M059J (cell line): Measurements from ENCODE around the gene MEIS3. TPM values are rescaled to one million over a fixed set of nuclear protein-coding genes. Genes with fewer than 3 reads are reported as not detected.
"Not testable (repeated sequence)": the region's sequence is repeated elsewhere in the genome, so short reads cannot be mapped to it uniquely, and the experiment has no call there.

Experiments
- DNase-seq: peaks from one replicate; pipeline ENCODE4 v3.0.0-alpha.2; 2012; ENCODE audit warnings: low read depth
- total RNA-seq: library from RNA; depleted of rRNA; stranded (reverse); fragments of >200 nt; shearing (Covaris generic); gene quantifications from 2 replicates; pipeline ENCODE4 v1.2.3, GENCODE V29; 2014

The MEIS3 gene
- total RNA-seq, 1 experiment from 2014 or later: 5.4 TPM

DNA sequence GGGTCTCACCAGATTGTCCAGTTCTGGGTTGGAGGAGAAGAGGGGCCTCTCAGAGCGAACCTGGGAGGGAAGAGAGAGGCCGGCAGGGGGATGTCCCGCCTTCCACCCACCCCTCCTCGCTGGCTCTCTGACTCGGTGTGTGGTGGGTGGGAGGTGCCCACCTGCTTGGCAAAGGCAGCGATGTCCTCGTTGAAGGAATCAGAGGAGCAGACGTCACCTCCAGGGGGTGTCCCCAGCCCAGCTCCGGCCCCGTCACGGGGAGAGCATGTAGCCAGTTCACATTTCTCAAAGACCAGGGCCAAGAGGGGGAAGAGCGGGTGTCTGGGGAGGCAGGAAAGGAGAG, 2.7 kb downstream of the MEIS3 start:
- DNase-seq: no peak

DNA sequence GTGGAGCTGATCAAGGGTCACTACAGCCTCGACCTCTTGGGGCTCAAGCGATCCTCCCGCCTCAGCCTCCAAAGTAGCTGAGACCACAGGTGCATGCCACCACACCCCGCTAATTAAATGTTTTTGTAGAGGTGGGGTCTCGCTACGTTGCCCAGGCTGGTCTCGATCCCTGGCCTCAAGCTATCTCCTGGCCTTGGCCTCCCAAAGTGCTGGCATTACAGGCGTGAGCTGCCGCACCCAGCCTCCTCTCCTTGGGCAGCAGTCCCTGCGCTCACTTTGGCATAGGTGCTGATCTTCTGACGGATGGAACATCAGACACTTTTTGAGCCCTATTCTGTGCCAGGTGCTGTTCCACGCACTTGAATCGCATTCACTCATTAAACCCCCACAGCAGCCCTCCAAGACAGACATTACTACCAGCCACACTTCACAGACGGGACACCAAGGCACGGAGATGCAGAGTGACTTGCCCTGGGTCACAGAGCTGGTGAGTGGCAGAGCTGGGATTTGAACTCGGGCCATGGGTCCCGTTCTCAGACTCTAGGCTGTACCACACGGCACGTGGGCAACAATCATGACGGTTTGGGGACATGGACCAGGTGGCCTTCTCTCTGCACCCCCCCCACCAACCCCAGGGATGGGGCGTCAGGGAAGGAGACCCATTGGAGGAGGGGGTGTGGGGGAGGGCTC, 3.2 kb downstream of the MEIS3 start:
- DNase-seq: no peak

DNA sequence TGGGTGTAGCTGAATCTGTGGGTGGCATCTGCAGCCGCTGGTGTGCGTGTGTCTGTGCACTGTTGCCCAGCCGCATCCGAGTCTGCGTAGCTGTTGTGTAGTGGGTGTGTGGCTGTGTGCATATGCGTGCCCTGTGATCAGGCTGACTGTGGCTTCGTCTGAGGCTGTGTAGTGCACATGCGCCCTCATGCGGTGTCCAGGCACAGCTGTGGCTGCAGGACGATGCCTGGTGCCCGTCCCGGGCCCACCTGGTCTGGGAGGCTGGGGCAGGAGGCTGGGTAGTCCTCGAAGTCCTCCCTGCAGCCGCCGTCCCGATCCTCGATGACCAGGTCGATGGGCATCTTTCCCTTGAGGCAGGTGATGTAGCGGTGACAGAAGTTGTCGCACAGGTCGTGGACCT, 4.9 kb downstream of the MEIS3 start:
- peak; percentile 53 for DNase-seq

DNA sequence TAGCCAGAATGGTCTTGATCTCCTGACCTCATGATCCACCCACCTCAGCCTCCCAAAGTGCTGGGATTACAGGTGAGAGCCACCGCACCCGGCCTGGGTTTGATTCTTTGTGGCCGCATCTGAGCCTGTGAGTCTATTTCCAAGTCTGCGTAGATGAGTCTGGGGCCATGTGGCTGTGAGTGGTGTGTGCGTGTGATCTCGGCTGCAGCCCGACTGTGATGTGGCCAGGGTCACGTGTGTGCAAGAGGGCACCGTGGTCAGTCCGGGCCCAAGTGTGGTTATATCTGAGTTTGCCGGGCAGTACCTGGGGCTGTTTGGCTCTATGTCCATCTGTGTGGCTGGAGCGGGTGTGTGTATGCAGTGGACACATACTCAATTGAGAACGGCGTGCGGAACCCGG, 5.4 kb downstream of the MEIS3 start:
- no peak for DNase-seq

DNA sequence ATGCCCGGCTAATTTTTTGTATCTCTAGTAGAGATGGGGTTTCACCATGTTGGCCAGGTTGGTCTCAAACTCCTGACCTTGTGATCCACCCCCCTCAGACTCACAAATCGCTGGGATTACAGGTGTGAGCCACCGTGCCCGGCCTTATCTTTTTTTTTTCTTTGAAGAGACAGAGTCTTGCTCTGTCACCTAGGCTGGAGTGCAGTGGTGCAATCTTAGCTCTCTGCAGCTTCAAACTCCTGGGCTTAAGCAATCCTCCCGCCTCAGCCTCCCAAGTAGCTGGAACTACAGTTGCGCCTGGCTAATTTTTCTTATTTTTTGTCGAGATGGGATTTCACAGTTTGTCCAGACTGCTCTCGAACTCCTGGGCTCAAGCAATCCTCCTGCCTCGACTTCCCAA, 7.6 kb downstream of the MEIS3 start:
- not testable (repeated sequence) for DNase-seq

DNA sequence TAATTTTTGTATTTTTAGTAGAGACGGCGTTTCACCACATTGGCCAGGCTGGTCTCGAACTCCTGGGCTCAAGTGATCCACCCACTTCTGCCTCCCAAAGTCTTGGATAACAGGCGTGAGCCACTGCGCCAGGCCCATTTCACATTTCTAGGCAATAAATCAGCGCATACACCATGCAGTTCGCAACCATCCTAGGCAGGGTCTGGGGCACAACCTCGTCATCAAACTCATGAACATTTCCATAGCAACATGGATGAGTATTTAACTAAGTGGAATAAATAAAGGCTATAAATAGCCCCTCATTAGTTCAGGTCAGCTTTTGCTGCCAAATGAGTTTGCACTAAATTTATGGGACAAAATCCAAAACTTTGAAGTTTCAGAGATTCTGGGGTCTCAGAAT, 8.2 kb downstream of the MEIS3 start:
- DNase-seq: peak; percentile 70

DNA sequence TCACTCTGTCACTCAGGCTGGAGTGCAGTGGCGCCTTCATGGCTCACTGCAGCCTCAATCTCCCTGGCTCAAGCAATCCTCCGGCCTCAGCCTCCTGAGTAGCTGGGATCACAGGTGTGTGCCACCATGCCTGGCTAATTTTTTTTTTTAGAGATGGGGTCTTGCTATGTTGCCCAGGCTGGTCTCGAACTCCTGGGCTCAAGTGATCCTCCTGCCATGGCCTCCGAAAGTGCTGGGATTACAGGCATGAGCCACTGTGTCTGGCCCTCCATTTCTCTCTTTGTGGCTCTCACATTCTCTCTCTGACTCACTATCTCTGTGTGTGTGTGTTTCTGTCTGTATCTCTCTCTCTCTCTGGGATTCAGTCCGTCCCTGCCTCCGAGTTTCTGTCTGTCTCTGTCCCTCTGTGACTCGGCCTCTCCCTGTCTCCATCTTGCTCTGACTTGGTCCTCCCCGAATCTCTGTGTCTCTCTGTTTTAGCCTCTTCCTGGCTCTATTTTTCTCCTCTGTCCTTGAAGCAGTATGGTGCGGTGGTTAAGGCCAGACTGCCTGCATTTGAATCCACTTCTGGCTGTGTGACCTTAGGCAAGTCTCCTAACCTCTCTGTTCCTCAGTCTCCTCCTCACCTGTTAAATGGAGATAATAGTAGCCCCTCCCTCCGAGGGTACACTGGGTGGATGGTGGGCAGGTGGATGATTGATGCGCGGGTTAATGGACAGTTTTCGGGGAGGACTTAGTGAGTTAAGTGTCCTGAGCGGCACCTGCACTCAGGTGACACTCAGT, 11.0 kb downstream of the MEIS3 start:
- no peak for DNase-seq

DNA sequence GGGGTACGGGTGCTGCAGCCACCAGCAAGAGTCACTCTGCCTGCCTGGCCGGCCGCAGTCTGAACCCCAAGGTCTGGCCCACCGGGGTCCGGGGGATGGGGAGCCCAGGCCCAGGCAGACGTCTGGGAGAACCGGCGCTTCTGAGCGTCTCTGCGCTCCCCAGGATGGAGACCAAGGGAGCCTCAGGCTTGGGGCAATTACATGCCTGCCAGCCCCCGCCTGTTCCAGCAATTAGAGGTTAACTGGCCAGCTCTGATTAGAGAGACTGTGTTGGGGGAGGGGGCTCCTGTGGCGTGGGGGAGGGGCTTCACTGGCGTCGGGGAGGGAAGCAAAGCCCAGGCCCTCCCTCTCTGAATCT, 11.9 kb downstream of the MEIS3 start:
- no peak for DNase-seq

DNA sequence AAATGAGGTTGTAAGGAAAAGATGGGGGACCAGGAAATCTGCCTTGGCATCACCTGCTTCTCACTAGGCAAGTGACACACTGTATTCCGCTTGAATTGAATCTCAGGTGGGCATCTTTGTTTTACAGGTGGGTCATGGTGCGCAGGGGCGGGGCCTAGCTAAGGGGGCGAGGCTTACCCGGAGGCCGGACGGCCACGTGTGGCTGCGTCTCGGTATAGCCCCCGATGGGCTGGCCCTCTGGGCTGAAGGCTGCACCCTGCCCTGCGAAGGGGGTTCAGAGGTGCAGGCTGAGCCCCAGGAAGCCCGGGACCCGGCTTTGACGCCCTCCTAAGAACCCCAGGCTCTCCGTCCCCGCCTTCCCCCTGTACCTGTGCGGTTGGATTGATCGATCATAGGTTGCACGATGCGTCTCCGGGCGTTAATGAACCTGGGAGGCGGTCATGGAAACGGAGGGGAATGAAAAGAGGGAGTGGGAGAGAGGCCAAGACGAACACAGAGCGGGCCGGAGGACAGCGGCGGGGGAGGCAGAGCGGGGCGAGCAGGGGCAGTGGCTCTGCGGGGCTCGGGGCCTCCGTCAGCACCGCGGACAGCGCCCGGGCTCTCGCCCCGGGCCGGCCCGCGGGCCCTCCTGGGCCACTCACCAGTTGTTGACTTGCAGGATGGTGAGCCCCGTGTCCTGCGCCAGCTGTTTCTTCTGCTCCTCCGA, 12.5 kb downstream of the MEIS3 start:
- no peak for DNase-seq

DNA sequence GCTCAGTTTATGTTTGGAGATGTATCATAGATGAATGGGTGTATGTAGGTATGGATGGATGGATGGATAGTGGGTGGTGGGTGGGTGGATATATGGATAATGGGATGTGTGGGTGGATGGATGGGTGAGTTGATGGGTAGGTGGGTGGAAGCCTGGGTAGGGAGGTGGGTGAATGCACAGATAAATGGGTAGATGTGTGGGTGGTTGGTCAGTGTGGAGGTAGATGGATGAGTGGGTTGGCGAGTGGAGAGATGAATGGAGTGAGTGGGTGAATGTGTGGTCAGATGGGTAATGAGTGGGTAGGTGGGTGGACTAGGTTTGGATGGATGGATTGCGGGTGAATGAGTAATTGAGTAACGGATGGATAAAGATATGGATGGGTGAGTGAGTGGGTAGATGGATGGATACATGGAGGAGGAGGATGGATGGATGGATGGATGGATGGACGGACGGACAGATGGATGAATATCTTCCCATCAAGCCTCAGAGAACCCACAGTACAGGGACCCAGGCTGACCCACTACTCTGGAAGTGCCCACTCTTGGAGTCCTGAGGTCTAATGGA, 13.4 kb downstream of the MEIS3 start:
- DNase-seq: no peak

DNA sequence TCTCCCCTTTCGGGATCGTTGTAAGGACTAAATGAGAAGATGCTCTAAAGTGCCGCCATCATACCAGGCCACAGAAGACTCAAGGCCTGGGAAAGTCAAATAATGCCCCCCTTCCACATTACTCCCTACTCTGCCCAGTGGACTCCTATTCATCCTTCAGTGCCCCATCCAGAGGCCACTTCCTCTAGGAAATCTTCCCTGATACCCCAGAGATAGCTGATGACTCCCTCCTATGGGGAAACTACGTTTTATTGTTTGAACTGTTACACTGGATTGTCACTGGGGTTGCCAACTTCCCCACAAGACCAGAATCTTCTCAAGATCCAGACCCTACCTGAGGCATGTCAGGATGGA, 14.2 kb downstream of the MEIS3 start:
- no peak for DNase-seq

DNA sequence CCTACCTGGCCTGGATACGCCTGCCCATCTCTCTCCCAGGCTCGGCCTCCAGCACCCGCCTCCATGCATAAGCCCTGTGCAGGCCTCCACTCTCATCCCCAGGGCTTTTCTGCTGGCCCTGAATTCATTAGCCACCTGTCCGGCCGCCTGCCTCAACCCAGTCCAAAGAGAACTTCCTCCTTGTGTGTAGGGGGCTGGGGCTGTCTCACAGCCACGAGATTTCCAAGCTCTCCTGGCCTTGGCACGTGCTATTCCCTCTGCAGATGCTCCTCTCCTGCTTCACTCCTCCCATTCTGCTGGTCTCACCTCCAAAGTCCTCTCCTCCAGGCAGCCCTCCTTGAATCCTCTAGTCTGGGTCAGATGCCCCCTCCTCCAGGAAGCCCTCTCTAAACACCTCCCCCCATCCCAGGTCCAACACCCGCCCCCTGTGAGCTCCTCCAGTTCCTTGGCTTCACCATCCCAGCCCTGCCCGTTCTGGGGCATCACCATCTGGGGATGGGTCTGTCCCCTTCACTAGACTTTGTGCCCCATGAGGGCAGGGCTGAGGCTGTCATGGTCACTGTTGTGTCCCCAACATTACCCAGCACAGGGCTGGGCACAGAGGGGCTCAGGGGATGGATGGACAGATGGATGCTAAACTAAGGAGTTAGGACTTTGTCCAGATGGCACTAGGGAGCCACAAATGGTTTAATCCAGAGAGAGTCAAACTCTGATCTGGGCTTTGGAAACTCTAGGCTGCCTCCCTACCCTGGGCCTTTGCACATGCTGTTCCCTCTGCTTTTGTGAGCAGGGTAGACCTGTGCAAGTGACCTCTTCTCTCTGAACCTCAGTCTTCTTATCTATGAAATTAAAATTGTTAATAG, 14.8 kb downstream of the MEIS3 start:
- no peak for DNase-seq

DNA sequence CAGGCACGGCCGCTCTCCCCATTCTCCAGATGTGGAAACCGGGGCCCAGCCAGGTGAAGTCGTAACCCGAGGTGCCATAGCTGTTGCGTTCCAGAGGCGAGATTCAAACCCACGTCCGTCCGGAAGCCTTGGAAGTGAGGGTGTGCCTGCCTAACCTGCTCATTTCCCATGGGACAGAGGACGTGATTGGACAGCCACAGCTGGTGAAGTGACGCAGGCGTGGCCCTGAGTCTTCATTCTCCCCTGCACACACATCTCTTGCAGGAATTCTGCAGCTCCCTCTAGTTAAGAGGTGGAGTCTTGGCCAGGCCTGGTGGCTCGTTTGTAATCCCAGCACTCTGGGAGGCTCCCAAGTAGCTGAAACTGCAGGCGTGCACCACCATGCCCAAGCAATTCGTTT, 16.8 kb downstream of the MEIS3 start:
- DNase-seq: no peak

DNA sequence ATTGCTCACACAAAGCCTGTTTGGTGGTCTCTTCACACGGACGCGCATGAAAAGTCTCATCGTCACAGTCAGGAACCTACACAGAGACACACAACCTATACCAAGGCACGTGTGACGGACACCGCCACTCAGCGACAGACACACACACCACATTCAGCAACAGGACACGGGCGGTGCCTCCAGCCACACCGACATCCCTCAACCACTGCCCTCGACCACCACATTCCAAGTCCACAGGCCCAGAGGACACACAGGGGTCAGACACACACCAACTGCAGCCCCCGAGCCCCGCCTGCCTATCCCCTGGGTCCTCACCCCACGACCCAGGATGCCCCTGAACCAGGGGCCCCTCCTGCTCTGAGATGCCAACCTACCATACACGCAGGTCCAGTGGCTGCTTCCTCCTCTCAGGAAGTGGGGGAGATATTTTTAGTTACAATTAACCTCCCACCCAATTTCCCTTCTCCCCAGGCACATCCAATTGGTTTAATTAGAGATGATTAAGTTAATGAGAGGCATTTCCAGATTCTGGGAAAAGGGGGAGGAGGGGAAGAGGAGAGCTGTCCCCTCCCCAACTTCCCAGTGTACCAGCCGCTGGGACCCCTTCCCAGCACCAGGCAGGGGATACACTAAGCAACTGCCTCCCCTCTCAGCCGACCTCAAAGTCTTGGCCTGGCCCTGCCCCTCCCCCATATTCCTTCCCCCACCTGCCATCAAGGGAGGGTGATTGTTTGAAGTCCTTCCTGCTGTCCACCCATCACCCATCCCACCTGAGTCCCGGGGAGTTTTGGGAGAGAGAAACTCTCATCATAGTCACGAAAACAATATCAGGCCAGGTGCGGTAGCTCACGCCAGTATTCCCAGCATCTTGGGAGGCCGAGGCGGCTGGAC, 20.4 kb downstream of the MEIS3 start:
- no peak for DNase-seq

DNA sequence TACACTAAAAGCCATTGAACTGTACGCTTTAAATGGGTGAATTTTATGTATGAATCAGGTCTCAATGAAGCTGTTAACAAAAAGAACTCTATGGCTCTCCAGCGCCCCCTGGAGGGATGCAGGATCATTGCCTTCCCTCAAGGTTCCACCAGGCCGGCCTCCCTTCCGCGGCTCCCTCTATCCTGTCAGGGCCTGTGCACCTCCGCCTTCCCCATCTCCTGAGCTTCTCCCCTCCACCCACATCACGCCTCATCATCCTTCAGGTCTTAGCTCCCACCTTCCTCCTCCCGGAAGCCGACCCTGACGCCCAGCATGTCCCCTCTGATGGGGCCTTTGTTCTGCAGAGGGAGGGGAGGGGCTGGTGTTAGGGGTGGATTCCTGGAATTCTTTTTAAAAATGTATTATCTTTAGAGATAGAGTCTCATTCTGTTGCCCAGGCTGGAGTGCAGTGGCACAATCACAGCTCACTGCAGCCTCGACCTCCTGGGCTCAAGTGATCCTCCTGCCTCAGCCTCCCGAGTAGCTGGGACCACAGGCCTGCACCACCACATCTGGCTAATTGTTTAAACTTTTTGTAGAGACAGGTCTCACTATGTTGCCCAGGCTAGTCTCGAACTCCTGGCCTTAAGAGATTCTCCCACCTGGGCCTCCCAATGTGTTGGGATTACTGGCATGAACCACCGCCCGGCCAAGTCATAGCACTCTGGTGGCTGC, 27.7 kb downstream of the MEIS3 start:
- peak; percentile 63 for DNase-seq

DNA sequence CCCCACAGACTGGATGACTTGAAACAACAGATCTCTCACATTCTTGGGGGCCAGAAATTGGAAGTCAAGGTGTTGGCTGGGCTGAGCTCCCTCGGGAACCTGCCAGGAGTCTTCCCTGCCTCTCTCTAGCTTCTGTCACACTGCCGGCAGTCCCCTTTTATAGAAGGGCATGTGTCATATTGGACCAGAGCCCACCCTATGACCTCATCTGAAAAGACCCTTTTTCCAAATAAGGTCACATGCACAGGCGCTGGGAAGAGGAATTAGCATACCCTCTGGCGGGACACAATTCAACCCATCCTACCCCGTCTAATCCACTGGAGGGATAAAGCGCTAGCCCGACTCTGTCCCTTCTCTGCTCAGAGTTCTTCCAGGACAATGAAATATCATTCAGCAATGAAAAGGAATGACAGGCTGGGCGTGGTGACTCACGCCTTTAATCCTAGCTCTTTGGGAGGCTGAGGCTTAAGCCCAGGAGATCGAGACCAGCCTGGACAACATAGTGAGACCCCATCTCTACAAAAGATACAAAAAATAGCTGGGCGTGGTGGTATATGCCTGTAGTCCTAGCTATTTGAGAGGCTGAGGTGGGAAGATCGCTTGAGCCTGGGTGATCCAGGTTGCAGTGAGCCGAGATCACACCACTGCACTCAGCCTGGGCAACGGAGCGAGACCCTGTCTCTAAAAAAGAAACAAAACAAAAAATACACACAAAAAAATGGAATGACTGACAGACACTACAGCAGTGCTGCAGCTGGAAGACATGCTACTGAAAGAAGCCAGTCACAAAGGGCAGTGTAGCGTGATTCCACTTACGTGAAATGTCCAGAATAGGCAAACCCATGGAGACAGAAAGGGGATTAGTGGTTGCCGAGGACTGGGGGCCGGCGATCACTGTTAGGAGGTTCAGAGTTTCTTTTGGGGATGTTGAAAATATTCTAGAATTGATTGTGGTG, 28.5 kb downstream of the MEIS3 start:
- no peak for DNase-seq

DNA sequence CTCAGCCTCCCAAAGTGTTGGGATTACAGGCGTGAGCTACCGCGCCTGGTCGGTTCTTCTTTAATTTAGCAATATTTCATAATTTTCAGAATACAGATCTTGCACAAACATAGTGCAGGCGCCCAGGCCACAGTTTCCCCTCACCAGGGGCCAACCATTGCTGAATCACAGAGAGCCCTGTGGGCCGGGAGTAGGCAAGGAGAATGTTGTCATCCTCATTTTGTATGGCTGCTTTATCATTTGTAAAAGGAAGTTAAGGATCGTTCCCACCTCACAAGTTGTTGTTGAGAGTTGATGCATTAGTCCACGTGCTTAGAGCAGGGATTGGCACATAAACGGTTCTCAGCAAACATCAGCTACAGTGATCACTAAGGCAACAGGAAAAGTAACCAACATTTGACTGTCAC, 30.2 kb downstream of the MEIS3 start:
- DNase-seq: no peak

DNA sequence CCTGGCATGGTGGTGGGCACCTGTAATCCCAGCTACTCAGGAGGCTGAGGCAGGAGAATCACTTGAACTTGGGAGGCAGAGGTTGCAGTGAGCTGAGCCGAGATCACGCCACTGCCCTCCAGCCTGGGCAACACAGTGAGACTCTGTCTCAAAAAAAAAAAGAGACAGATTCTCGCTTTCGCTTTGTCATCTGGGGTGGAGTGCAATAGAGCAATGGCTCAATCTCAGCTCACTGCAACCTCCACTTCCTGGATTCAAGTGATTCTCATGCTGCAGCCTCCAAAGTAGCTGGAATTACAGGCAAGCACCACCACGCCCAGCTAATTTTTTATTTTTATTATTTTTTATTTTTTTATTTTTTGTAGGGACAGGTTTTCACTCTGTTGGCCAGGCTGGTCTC, 30.6 kb downstream of the MEIS3 start:
- DNase-seq: not testable (repeated sequence)

DNA sequence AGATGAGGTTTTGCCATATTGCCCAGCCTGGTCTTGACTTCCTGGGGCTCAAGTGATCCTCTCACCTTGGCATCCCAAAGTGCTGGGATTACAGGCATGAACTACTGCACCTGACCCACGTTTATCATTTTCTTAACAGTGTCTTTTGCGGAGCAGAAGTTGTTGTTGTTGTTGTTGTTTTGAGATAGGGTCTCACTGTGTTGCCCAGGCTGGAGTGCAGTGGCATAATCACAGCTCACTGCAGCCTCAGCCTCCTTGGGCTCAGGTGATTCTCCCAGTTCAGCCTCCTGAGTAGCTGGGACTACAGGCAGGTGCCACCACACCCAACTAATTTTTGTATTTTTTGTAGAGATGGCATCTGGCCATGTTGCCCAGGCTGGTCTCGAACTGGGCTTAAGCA, 31.7 kb downstream of the MEIS3 start:
- DNase-seq: not testable (repeated sequence)
